GM23248 (cell line): ENCODE results near the gene CFAP20. TPM values are rescaled to one million over a fixed set of nuclear protein-coding genes. Genes with fewer than 3 reads are reported as not detected.
A peak's percentile ranks its signal among the peaks of the same experiment; 100 is the strongest.
"Not testable (repeated sequence)": the region's sequence is repeated elsewhere in the genome, so short reads cannot be mapped to it uniquely, and the experiment has no call there.

Experiments used
- DNase-seq: peaks from one replicate; pipeline ENCODE4 v3.0.0-alpha.2; 2015
- H2AFZ ChIP-seq: fragments of 200-600 bp; sonication (generic); 2 replicates; pipeline ENCODE4 v1.6.1; 2016; ENCODE audit warnings: antibody characterized with exemption
- H3F3A ChIP-seq: fragments of 200-600 bp; sonication (generic); 2 replicates; pipeline ENCODE4 v1.6.1; 2016; ENCODE audit warnings: mild to moderate bottlenecking, antibody characterized with exemption, mixed run types; ENCODE audit not compliant: insufficient read depth
- H3K27ac ChIP-seq: fragments of 200-600 bp; sonication (generic); 2 replicates; pipeline ENCODE4 v1.5.1; 2016; ENCODE audit warnings: mild to moderate bottlenecking
- H3K27me3 ChIP-seq: fragments of 200-600 bp; sonication (generic); replicated peaks from 2 replicates; pipeline ENCODE4 v1.6.1; 2016; ENCODE audit warnings: mild to moderate bottlenecking; ENCODE audit not compliant: insufficient read depth
- H3K36me3 ChIP-seq: fragments of 200-600 bp; sonication (generic); 2 replicates; pipeline ENCODE4 v1.6.1; 2016; ENCODE audit warnings: low read depth, mild to moderate bottlenecking
- H3K4me1 ChIP-seq: fragments of 200-600 bp; sonication (generic); 2 replicates; pipeline ENCODE4 v1.6.1; 2016; ENCODE audit warnings: mild to moderate bottlenecking; ENCODE audit not compliant: insufficient read depth
- H3K4me2 ChIP-seq: fragments of 200-600 bp; sonication (generic); one replicate; pipeline ENCODE4 v1.6.1; 2016; ENCODE audit warnings: mild to moderate bottlenecking; ENCODE audit not compliant: unreplicated experiment
- H3K4me3 ChIP-seq: fragments of 200-600 bp; sonication (generic); 2 replicates; pipeline ENCODE4 v1.5.1; 2016; ENCODE audit warnings: mild to moderate bottlenecking
- H3K79me2 ChIP-seq: fragments of 200-600 bp; sonication (generic); 2 replicates; pipeline ENCODE4 v1.6.1; 2016; ENCODE audit warnings: mild to moderate bottlenecking; ENCODE audit not compliant: insufficient read depth
- H3K9ac ChIP-seq: fragments of 200-600 bp; sonication (generic); 2 replicates; pipeline ENCODE4 v1.6.1; 2016; ENCODE audit warnings: mild to moderate bottlenecking
- H3K9me2 ChIP-seq: fragments of 200-600 bp; sonication (generic); 2 replicates; pipeline ENCODE4 v1.6.1; 2016; ENCODE audit warnings: mixed run types, mild to moderate bottlenecking, moderate library complexity; ENCODE audit not compliant: insufficient read depth
- H3K9me3 ChIP-seq: fragments of 200-600 bp; sonication (generic); one replicate; pipeline ENCODE4 v1.6.1; 2017; ENCODE audit warnings: low read depth
- H4K20me1 ChIP-seq: fragments of 200-600 bp; sonication (generic); 2 replicates; pipeline ENCODE4 v1.6.0; 2016; ENCODE audit not compliant: insufficient read depth
- EZH2 ChIP-seq: fragments of 200-600 bp; sonication (generic); IDR thresholded peaks from 2 replicates; pipeline ENCODE4 v1.6.1; 2018; ENCODE audit warnings: antibody characterized with exemption, mild to moderate bottlenecking; ENCODE audit not compliant: insufficient read depth, poor library complexity, severe bottlenecking
- EZH2phosphoT487 ChIP-seq: fragments of 200-600 bp; sonication (generic); IDR thresholded peaks from 2 replicates; pipeline ENCODE4 v1.6.1; 2018; ENCODE audit warnings: antibody characterized with exemption, moderate library complexity, mild to moderate bottlenecking, low read depth; ENCODE audit not compliant: insufficient read depth
- WGBS, 2 experiments: methylation state at CpG; one replicate each; pipeline ENCODE4 v1.1.6; 2015 to 2017; ENCODE audit warnings: low lambda C conversion rate in 2 of 2, low coverage in 1 of 2; ENCODE audit errors: missing lambda C conversion rate in 2 of 2; 5-methylcytosine and 5-hydroxymethylcytosine counted together
- in situ Hi-C: fragments of 300-500 bp; cut with MboI; formaldehyde crosslinking; loops from 2 replicates; pipeline ENCODE4 v1.15.0; 2020
- polyA plus RNA-seq: library from polyadenylated mRNA; unstranded; fragments of >200 nt; fragmentation: Nextera tagmentation; extraction: Ambion mirVana; gene quantifications from 2 replicates; pipeline ENCODE4 v1.2.1, GENCODE V29; 2016
- total RNA-seq: library from RNA; depleted of rRNA; stranded (reverse); fragments of >200 nt; shearing (Covaris generic); gene quantifications from 2 replicates; pipeline ENCODE4 v1.2.3, GENCODE V29; 2014

Gene CFAP20
- total and polyA plus RNA-seq, 2 experiments from 2014 or later: 49.5 to 77.2 TPM

DNA sequence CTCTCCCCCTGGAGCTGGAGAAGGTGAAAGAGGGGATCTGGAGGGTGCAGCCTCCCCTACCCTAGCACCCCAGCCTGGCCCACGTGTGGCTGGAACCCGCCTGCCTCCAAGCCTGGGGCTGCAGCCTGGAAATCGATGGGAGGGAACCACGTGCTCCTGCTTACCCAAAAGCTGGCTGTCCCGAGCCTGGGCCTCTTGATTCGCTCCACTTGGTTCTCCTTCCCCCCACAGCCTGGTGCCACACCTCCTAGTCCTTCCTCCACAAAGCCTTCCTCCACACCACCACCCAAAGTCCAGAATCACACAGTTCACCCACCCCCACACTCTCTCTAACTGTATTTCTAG is 29.3 kb downstream of the CFAP20 start:
- in situ Hi-C loops: no loop called here
- Histone ChIP-seq H3K27me3 (no peaks in the 10 kb centered on the region), H3K27ac (no peak overlapping the region), H3K9me3 (no peaks in the 10 kb centered on the region), H3K4me3 (no peak overlapping the region), H2AFZ (no peak overlapping the region), H3K36me3 (no peaks in the 10 kb centered on the region), H3K79me2 (no peaks in the 10 kb centered on the region), H3K9me2 (no peaks in the 10 kb centered on the region), H3K4me2 (no peak overlapping the region), H3K4me1 (peaks cover 10% of the 10 kb centered on the region), H3F3A (no peaks in the 10 kb centered on the region), H3K9ac (no peak overlapping the region), H4K20me1 (no peaks in the 10 kb centered on the region)
- 51 to 70% methylated on average over 6 of the region's 6 CpGs for WGBS, 2 experiments
- DNase-seq: no peak
- TF ChIP-seq EZH2 (no peak), EZH2phosphoT487 (no peak)

GRCh38 chr16:58099097-58099955 is 29.9 kb downstream of the CFAP20 start:
- Histone ChIP-seq H3F3A (no peaks in the 10 kb centered on the region), H3K9me3 (no peaks in the 10 kb centered on the region), H3K4me1 (peaks cover 10% of the 10 kb centered on the region), H3K4me2 (no peak overlapping the region), H3K27ac (no peak overlapping the region), H3K9ac (no peak overlapping the region), H2AFZ (no peak overlapping the region), H3K27me3 (no peaks in the 10 kb centered on the region), H4K20me1 (no peaks in the 10 kb centered on the region), H3K79me2 (no peaks in the 10 kb centered on the region), H3K4me3 (no peak overlapping the region), H3K36me3 (no peaks in the 10 kb centered on the region), H3K9me2 (no peaks in the 10 kb centered on the region)
- WGBS, 2 experiments: 87 to 91% methylated on average over 12 of the region's 12 CpGs
- no peak for DNase-seq
- TF ChIP-seq EZH2 (no peak), EZH2phosphoT487 (no peak)
- in situ Hi-C loops: no loop called here

DNA sequence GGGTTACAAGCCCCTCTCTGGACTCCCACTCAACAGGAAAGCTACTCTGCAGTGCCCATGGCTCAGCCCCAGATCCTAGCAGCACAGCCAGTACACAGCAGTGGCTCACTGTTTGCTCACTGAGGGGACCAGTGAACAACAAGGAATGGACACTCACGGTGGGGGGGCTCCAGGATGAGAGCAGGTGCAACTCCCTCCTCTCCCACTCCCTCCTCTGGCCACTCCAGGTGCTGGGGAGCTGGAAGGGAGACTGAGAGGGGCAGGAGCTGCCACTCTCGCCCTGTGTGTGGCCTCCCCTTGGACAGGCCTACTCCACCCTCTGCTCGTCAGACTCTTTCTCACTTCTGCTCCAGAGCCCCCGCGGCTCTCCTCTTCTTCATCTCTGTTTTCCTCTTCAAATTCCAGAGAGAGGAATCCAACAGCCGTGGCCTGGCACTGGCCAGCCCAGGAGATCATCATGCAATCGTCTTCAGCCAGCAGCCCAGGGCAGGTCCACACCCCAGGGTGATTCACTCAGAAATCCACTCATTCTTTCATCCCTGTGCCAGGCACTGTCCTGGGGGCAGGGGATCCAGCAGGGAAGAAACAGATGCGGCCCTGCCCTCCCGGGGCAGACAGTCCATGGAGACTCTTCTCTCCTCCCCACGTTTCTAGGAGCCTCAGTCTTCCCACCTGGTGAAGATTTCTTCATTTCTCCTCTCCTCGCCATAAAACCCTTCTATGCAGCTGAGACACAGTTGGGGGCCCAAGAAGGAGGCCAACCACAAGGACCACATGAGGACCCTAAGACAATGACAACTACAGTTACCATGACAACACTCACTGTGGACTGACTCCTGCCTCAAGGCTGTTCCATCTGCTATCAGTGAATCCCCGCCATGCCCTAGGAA is 30.7 kb downstream of the CFAP20 start:
- no peaks in the 10 kb centered on the region for H3K27me3 ChIP-seq
- H3K9ac ChIP-seq: no peak overlapping the region
- peak overlapping the region; percentile 52 for H3K4me2 ChIP-seq
- no peaks in the 10 kb centered on the region for H3F3A ChIP-seq
- peaks cover 10% of the 10 kb centered on the region for H3K4me1 ChIP-seq
- 46 to 48% methylated on average over 12 of the region's 12 CpGs for WGBS, 2 experiments
- in situ Hi-C loops: no loop called here
- H4K20me1 ChIP-seq: no peaks in the 10 kb centered on the region
- H2AFZ ChIP-seq: no peak overlapping the region
- peak; percentile 87 for DNase-seq
- TF ChIP-seq EZH2 (no peak), EZH2phosphoT487 (no peak)
- no peak overlapping the region for H3K4me3 ChIP-seq
- H3K9me2 ChIP-seq: no peaks in the 10 kb centered on the region
- H3K36me3 ChIP-seq: no peaks in the 10 kb centered on the region
- H3K27ac ChIP-seq: no peak overlapping the region
- H3K9me3 ChIP-seq: no peaks in the 10 kb centered on the region
- no peaks in the 10 kb centered on the region for H3K79me2 ChIP-seq

GRCh38 chr16:58096249-58096648 is 32.9 kb downstream of the CFAP20 start:
- Histone ChIP-seq H3K4me3 (no peak overlapping the region), H3K27me3 (peaks cover 16% of the 10 kb centered on the region; the same call in 1 of the 2 replicates), H3K9me2 (no peaks in the 10 kb centered on the region), H3F3A (no peaks in the 10 kb centered on the region), H4K20me1 (no peaks in the 10 kb centered on the region), H3K4me1 (peaks cover 10% of the 10 kb centered on the region), H3K79me2 (no peaks in the 10 kb centered on the region), H2AFZ (no peak overlapping the region), H3K36me3 (no peaks in the 10 kb centered on the region), H3K4me2 (no peak overlapping the region), H3K9ac (no peak overlapping the region), H3K27ac (no peak overlapping the region), H3K9me3 (no peaks in the 10 kb centered on the region)
- WGBS, 2 experiments: 3 to 20% methylated on average over 1 to 2 of the region's 2 CpGs
- TF ChIP-seq EZH2 (no peak), EZH2phosphoT487 (no peak)
- no peak for DNase-seq
- in situ Hi-C loops: no loop called here

GRCh38 chr16:58095575-58095960 is 33.6 kb downstream of the CFAP20 start:
- WGBS, 2 experiments: 59 to 64% methylated on average over 6 of the region's 6 CpGs
- in situ Hi-C loops: not testable (repeated sequence)

More at GRCh38 chr16:58095575-58095960, 33.6 kb downstream of the CFAP20 start:
- H3K4me2 ChIP-seq, H3K4me1 ChIP-seq, H2AFZ ChIP-seq, H3F3A ChIP-seq, H3K9me2 ChIP-seq, H3K9ac ChIP-seq, H3K79me2 ChIP-seq, H3K9me3 ChIP-seq, H3K4me3 ChIP-seq, H3K36me3 ChIP-seq, H4K20me1 ChIP-seq, H3K27ac ChIP-seq, DNase-seq: not testable (repeated sequence)
- H3K27me3 ChIP-seq: peaks cover 17% of the 10 kb centered on the region; the same call in 1 of the 2 replicates
